ENCODE results near the gene PRSS36.

PRSS36 gene

DNA sequence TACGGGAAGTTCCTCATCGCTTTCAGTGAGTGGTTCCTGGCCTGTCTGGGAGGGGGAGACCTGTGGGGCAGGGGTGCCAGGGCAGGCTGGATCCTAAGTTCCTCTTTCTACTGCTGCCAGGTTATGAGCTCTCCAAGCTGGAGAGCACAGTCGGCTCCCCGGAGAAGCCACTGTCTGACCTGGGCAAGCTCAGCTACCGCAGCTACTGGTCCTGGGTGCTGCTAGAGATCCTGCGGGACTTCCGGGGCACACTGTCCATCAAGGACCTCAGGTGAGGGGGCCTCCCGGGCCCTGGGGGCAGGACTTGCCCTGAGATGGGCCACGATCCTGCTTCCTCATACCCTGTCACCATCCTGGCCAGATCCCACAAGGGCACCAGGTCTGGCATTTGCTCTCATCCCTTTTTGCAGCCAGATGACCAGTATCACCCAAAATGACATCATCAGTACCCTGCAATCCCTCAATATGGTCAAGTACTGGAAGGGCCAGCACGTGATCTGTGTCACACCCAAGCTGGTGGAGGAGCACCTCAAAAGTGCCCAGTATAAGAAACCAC lies 19.5 kb downstream of the PRSS36 start:
- Histone ChIP-seq H3K27ac (ENCODE audit: low read depth, low read length, poor library complexity, severe bottlenecking) (no peak overlapping the region), H3K4me1 (ENCODE audit: insufficient read depth, low read length, severe bottlenecking) (no peaks in the 10 kb centered on the region), H3K4me3 (ENCODE audit: low read depth, low read length, poor library complexity, severe bottlenecking) (no peak overlapping the region), H2AFZ (ENCODE audit: low read length) (no peak overlapping the region), H3K9me2 (ENCODE audit: low read depth, low read length) (no peaks in the 10 kb centered on the region), H3F3A (ENCODE audit: insufficient read depth, low read length) (no peaks in the 10 kb centered on the region), H3K9ac (ENCODE audit: low read length) (no peak overlapping the region), H3K4me2 (ENCODE audit: low read length) (no peak overlapping the region), H3K9me3 (ENCODE audit: low read length) (no peaks in the 10 kb centered on the region), H4K20me1 (ENCODE audit: insufficient read depth, low read length) (no peaks in the 10 kb centered on the region), H3K36me3 (ENCODE audit: insufficient read depth, low read length) (peaks cover 26% of the 10 kb centered on the region), H3K79me2 (ENCODE audit: insufficient read depth, low read length) (no peaks in the 10 kb centered on the region), H3K27me3 (ENCODE audit: insufficient read depth, low read length) (no peaks in the 10 kb centered on the region)
- TF ChIP-seq CTCF (IDR thresholded peaks at IDR 0.05; ENCODE audit: low read length): no peak

DNA sequence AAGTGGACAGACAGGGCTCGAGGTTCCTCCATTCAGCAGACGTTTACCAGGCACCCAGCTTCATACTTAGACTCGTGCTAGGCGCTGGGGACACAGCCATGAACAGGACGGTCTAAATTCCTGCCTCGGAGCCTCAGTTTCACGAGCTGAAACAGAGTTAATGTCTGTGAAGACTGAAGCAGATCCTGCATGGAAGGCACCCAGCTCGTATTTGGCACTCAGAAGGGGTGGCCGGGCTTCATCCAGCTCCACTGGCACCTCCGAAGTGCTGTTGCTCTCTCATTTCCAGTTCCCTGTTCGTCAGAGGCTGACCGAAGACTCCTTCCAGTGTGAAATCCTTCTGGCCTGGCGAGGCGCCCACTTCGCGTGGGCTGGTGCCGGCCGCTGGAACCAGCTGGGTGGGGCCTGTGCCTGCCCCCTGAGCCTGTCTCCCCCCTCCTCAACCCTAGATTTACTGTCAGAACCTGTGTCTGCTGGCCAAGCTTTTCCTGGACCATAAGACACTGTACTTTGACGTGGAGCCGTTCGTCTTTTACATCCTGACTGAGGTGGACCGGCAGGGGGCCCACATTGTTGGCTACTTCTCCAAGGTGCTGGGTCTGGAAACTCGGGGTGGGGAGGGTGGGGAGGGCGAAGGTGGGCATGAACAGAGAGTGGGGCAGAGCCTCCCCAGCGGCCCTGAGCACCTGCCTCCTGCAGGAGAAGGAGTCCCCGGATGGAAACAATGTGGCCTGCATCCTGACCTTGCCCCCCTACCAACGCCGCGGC lies 20.1 kb downstream of the PRSS36 start:
- Histone ChIP-seq H3K27ac (ENCODE audit: low read depth, low read length, poor library complexity, severe bottlenecking) (no peak overlapping the region), H3K9ac (ENCODE audit: low read length) (no peak overlapping the region), H3K36me3 (ENCODE audit: insufficient read depth, low read length) (peaks cover 26% of the 10 kb centered on the region), H3K4me3 (ENCODE audit: low read depth, low read length, poor library complexity, severe bottlenecking) (no peak overlapping the region), H4K20me1 (ENCODE audit: insufficient read depth, low read length) (no peaks in the 10 kb centered on the region), H3F3A (ENCODE audit: insufficient read depth, low read length) (no peaks in the 10 kb centered on the region), H2AFZ (ENCODE audit: low read length) (no peak overlapping the region), H3K79me2 (ENCODE audit: insufficient read depth, low read length) (no peaks in the 10 kb centered on the region), H3K4me2 (ENCODE audit: low read length) (no peak overlapping the region), H3K9me3 (ENCODE audit: low read length) (no peaks in the 10 kb centered on the region), H3K27me3 (ENCODE audit: insufficient read depth, low read length) (no peaks in the 10 kb centered on the region), H3K4me1 (ENCODE audit: insufficient read depth, low read length, severe bottlenecking) (no peaks in the 10 kb centered on the region), H3K9me2 (ENCODE audit: low read depth, low read length) (no peaks in the 10 kb centered on the region)
- TF ChIP-seq EZH2 (IDR thresholded peaks at IDR 0.05; ENCODE audit: borderline replicate concordance, low read length) (no peak), CTCF (IDR thresholded peaks at IDR 0.05; ENCODE audit: low read length) (no peak)

- Histone ChIP-seq H4K20me1 (ENCODE audit: insufficient read depth, low read length) (no peaks in the 10 kb centered on the region), H3K4me2 (ENCODE audit: low read length) (no peak overlapping the region), H3K9me3 (ENCODE audit: low read length) (no peaks in the 10 kb centered on the region), H3K27ac (ENCODE audit: low read depth, low read length, poor library complexity, severe bottlenecking) (no peak overlapping the region), H3K9ac (ENCODE audit: low read length) (no peak overlapping the region), H3K79me2 (ENCODE audit: insufficient read depth, low read length) (no peaks in the 10 kb centered on the region), H3K4me1 (ENCODE audit: insufficient read depth, low read length, severe bottlenecking) (no peaks in the 10 kb centered on the region), H3K27me3 (ENCODE audit: insufficient read depth, low read length) (no peaks in the 10 kb centered on the region), H3F3A (ENCODE audit: insufficient read depth, low read length) (no peaks in the 10 kb centered on the region), H3K36me3 (ENCODE audit: insufficient read depth, low read length) (peaks cover 32% of the 10 kb centered on the region), H3K4me3 (ENCODE audit: low read depth, low read length, poor library complexity, severe bottlenecking) (no peak overlapping the region), H2AFZ (ENCODE audit: low read length) (no peak overlapping the region), H3K9me2 (ENCODE audit: low read depth, low read length) (no peaks in the 10 kb centered on the region)
- no peak for TF ChIP-seq EZH2 (IDR thresholded peaks at IDR 0.05; ENCODE audit: borderline replicate concordance, low read length)
- TF ChIP-seq CTCF (IDR thresholded peaks at IDR 0.05; ENCODE audit: low read length): no peak
Observed at GRCh38 chr16:31128711-31129567, 20.9 kb downstream of the PRSS36 start.

Data from OCI-LY1 (cell line).